ENCODE results near the gene STXBP2.

Gene STXBP2

DNA sequence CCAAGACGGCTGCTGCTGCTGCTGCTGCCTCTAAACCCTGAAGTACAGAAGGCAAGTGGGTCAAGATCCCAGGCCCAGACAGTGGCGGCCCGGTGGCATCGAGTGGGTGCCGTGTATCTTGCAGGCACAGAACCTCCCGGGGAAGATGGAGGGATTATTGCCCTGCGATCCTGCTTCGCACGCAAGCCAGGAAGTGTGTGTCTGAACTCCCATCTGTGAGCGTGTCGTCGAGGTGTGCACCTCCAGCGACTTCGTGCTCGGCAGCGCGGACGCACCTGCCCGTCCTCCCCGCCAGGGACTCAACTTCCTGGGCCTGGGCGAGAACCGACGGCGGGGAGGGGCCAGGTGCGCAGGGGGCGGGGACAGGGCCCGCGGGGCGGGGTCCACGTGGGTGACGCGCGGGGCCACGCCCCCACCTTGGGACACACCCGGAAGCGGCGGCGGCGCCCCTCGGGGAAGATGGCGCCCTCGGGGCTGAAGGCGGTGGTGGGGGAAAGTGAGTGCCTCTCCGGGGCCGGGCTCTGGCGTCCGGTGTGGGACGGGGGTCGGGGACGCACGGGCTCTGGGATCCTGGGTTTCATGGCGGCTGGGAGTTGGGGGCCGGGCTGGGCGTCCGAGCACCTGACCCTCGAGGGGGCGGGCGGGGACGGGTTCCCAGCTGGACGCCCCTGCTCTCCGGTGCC, at the start of gene STXBP2:
STXBP2 (plus strand) TSS at position 420 of the 683 bp plus-strand sequence; CDS start at position 460, 40 bp downstream.
- DNase-seq, result peak; percentile 79

DNA sequence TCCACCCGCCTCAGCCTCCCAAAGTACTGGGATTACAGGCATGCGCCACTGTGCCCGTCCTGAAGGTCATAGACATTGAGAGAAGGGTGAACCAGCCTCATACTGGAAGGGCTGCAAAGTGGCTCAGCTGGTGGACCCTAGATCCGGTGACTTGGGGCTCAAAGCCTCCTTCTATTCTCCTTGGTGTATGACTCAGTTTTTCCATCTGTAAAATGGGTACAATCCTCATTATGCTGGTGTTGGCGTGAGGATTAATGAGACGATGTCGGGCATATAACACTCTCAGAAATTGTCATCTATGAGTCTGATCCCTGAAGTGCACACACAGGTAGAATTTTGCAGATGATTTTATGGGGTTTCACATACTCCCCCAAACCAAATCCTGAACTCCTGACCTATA, 47.1 kb upstream of the STXBP2 start:
- no peak for DNase-seq

DNA sequence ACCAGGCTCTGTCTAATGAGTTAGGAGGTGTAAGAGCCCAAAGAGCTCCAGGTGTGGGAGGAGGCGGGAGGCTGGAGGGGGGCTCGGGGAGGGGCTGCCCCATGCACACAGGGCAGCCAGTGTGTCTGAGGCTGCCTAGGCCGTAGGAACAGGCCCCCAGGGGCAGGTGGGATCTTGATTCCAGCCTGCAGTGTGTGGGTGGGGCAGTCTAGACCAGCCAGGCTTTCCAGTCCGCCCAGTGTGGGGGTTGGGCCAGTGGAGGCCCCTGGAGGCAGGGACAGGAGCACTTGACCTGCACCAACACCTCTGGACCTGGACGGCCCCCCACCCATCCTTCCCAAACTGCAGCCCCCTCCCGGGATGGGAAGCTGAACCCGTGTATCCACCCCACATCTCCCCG, 46.7 kb upstream of the STXBP2 start:
- DNase-seq, result no peak

DNA sequence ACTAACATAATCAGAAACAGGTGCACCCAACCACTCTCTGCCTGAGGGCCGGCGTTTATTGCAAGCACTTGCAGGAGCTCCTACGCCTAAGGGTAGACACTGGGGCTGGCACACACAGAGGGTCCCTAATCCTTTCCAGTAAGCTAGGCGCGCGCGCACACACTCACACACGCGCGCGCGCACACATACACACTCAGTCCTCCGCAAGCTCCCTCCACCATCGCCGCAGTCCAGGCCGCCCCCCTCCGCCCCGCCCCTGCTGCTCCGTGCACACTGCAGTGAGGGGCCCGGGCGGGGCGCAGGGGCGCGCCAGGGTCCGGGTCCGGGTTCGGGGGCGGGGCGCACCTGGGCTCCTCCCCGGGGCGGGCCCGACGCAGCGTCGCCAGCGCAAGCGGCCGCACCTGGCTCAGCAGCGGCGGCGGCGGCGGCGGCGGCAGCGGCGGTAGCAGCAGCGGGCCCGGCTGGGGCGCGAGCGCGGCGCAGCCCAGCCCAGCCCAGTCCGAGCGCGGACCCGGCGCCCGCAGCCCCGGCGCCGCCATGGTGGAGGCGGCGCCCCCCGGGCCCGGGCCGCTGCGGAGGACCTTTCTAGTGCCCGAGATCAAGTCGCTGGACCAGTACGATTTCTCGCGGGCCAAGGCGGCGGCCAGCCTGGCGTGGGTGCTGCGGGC, 41.3 kb upstream of the STXBP2 start, which contains the start of gene CAMSAP3:
CAMSAP3 (plus strand) TSS at position 398 of the 668 bp plus-strand sequence; CDS start at position 538, 140 bp downstream.
- peak; percentile 81 for DNase-seq

DNA sequence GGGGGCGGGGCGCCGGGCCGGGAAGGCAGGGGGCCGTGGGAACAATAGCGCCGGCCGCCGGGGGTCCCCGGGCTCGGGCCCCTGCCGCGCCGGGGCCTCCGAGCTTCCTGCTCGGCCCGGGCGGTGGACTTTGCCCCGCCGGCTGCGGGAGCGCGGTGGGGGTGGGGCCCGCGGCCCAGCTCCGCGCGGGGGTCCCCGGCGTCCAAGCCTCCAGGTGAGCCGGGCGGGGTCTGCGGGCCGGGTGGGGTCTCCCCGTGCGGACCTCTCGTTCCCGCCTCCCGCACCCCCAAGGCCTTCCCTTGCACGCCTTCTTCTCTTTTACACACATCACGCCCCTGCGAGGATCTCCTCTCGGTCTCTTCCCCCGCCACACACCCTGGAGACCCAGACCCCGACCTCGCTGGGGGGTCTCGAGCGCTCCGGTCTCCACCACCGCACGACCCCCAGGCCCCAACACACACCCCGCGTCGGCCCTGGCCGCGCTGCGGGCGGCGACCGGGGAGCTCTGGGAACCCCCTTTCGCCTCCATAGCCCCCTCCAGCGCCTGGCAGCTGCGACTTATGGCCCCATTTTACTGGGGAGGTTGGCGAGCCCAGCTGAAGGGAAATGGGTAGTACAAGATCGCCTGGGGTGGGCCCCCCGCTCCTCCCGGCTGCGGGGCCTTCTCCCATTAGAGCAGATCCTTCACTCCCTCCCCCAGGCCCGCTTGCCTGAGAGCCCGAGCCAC, 40.5 kb upstream of the STXBP2 start:
- DNase-seq, result no peak

DNA sequence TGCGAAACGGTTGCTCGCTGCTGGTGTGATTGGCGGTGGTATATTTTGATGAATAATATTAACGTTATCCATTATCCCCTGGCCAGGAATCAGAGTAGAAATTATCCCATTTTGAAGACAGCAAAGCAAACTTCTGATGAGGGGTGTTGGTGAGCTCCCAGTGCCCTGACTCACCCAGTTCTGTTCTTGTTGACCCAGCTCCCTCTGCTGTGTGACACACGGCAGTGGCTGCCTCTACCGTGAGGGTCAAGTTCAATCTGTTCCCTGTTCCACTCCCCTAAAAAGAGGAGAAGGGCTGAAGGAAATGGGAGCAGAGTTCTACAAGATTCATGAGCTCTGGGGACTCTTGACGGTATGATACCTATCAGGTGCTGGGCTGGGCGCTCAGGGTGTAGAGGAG, 39.2 kb upstream of the STXBP2 start:
- no peak for DNase-seq

DNA sequence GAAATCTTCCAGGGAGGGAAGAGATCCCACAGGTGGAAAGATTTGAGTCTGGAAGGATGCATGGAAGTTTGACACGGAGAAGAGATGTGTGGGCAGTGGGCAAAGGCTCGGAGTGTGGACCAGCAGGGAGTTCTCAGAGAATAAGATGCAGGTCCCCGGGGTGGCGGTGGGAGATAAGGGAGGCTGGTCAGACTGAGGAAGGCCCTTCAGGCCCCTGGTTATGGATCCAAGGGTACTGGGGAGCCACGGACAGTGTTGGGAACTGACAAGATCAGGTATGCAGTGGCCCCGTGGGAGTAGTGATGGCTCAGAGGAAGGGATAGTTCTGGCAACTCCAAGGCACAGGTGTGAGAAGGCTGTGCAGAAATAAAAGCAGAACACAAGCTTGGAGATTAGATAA, 38.7 kb upstream of the STXBP2 start:
- DNase-seq, result no peak

DNA sequence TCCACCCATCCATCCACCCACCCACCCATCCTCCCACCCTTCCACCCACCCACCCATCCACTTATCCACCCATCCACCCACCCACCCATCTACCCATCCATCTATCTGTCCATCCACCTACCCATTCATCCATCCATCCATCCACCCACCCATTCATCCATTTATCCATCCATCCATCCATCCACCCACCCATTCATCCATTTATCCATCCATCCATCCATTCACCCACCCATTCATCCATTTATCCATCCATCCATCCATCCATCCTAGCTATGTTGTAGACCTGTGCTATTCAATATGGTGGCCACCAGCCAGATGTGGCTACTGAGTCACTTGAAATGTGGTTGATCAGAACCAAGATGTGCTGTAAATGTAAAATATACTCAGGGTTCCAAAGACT, 36.2 kb upstream of the STXBP2 start:
- DNase-seq, result no peak

DNA sequence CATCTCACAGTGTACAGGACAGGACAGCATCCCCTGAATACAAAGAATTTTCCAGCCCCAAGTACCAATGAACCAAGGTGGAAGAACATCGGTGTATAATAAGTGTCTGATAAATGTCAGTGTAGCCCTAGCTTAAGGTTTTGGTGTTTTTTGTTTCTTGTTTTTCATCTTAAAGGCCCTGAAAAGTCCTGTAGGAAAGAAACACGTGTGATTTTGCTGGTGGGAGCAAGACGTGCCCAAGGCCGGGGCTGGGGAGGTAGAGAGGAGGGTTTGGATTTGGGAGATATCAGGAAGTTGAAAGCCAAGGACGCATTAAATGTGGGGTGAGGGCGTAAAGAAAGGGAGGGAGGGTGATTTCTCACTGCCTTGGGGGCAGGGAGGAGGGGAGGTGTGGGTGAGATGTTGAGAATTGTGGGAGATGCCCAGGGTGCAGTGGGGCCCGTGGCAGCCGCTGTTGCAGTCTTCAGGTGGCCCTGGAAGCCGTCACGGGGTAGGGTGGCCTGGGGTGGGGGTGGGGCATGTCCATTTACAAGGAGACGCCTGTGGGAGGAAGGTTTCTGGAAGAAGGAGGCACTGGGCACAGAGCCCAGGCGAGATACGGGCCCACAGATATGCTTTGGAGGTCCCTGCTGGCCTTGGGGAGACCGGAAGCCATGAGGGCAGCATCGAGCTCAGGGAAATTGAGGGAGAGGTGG, 34.5 kb upstream of the STXBP2 start:
- no peak for DNase-seq

DNA sequence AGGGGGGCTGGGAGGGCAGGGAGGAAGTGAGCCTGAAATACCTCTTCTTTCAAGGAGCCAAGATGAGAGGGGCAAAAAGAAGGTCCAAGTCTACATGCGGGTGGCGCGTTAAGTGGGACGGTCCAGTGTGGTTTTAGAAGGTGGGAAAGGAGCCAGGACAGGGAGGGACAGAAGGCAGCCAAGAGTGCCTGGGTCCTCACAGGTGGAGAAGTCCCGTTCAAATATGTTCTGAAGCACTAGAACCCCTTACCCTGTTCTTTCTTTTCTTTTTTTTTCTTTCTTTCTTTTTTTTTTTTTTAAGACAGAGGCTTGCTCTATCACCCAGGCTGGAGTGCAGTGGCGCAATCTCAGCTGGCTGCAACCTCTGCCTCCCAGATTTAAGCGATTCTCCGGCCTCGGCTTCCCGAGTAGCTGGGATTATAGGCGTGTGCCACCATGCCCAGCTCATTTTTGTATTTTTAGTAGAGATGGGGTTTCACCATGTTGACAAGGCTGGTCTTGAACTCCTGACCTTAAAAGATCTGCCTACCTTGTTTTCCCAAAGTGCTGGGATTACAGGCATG, 33.9 kb upstream of the STXBP2 start:
- DNase-seq, result no peak

DNA sequence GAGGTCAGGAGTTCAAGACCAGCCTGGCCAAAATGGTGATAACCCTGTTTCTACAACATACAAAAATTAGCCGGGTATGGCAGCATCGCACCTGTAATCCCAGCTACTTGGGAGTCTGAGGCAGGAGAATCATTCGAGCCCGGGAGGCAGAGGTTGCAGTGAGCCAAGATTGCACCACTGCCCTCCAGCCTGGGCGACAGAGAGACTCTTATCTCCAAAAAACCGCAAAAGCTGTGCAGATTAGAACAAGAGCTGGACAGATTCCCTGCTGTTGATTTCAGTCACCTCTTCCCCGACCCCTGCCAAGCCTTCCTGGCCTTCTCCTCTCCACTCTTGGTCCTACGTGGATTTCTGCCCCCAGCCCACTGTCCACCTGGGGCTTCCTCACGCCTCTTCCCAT, 33.0 kb upstream of the STXBP2 start:
- no peak for DNase-seq

DNA sequence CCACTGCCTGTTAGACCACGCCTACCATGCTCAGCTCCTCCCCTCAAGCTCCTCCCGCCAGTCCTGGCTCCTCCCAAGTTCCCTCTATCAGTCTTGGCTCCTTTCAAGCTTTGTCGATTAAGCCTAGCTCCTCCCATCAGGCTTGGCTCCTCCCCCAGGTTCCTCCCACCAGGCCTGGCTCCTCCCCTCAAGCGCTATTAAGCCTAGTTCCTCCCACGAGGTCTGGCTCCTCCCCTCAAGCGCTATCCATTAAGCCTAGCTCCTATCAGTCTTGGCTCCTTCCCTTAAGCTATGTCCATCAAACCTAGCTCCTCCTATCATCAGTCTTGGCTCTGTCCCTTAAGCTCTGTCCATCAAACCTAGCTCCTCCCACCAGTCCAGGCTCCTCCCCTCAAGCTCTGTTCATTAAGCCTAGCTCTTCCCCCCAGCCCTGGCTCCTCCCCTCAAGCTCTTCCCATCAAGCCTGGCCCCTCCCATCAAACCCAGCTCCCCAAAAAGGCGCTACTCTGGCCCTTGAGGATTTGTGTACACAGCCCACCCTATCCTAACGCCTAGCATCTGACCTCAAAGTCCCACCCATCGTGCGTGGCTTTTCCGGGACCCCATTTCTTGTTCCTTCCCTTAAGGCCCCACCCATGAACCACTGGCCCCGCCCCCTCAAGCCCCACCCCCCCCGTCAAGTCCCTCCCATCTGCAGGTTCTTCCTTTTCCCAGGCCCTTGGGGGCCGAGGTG, 31.3 kb upstream of the STXBP2 start:
- no peak for DNase-seq

DNA sequence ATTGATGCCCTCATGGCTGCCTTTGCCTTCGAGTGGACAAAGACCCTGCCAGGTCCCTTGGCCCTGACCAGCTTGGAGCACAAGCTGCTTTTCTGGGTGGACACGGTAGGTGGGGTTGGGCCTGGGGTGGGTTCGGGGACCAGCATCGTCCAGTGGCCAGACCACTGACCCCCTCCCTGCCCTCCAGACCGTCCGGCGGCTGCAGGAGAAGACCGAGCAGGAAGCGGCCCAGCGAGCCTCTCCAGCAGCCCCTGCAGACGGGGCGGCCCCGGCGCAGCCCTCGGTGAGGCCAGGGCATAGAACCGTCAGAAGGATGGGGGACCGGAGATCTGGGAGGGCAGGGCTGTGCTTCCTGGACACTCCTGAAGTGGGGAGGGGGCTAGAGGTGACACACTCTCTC, 30.6 kb upstream of the STXBP2 start:
- DNase-seq, result no peak

DNA sequence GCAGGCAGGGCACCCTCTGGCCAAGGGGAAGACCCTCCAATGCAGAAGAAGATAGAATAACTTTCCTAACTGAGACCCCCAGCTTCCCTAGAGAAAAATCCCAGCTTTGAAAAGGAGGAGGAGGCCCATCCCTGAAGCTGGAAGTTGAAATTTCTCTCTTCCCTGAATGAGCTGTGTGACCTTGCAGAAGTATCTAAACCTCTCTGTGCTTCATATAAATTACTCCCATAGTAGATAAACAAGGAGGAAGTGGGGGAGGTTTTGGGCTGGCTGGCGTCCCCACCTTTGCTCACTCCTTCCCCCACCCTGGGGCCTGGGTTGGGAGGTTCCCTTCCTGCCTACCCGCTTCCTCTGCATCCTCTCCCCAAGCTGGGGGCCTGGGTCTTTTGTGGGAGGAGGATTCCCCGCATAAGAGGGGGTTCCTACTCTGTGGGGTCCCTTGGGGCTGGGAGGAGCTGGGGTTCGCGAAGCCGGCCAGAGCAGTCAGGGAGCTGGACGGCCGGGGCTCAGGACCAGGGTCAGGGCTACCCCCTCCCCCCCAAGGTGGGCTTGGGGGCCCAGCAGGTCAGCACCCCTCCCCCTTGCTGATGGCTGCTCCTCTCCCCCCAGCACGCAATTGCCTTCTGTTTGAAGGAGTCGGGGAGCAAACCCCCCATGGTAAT, 29.6 kb upstream of the STXBP2 start:
- no peak for DNase-seq

DNA sequence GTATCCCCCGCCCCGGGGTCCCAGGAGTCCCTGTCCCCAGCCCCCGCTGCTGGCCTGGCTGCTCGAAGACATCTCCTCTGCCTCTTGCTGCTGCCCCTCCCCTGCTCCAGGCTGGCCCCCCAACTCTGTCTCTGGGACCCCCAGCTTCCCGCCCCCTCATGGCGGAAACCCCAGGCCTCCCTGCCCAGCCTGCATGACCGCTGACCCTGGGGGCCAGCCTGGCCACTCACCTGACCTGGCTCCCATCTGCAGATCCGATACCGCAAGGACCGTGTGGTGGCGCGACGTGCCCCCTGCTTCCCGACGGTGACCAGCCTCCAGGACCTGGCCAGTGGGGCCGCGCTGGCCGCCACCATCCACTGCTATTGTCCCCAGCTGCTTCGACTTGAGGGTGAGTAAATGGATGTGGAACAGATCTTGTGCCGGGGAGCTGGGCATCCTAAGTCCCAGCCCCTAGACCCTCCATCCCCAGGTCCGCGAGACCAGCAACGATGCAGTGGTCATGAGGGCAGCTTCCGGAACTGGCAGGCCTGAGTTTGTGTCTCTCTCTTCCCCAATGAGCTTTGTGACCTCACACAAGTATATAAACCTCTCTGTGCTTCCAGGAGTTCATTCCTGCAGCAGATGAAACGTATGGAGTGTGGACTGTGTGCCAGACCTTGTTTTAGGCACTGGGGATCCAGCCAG, 28.9 kb upstream of the STXBP2 start:
- no peak for DNase-seq

DNA sequence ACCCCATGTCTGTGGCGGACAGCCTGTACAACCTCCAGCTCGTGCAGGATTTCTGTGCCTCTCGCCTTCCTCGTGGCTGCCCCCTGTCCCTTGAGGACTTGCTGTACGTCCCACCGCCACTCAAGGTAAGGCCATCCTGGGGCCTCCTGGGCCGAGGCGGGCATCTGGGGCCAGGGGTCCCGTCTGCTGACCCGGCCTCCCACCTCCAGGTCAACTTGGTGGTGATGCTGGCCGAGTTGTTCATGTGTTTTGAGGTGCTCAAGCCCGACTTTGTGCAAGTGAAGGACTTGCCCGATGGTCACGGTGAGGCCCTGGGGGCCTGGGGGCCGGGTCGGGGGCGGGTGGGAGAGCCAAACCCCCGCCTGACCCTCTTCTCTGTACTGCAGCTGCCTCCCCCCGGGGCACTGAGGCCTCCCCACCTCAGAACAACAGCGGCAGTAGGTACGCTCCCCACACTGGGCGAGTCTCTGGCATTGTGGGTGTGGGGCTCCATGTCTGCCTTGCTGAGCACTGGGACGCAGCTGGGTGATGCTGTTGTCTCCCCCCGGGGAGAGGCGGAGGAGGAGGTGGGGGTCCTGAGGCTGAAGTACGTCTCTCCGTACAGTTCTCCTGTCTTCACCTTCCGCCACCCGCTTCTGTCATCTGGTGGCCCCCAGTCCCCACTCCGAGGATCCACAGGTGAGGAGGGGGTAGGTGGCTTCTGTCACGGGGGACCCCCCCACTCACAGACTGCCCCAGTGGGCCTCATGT, 26.2 kb upstream of the STXBP2 start:
- DNase-seq, result no peak

DNA sequence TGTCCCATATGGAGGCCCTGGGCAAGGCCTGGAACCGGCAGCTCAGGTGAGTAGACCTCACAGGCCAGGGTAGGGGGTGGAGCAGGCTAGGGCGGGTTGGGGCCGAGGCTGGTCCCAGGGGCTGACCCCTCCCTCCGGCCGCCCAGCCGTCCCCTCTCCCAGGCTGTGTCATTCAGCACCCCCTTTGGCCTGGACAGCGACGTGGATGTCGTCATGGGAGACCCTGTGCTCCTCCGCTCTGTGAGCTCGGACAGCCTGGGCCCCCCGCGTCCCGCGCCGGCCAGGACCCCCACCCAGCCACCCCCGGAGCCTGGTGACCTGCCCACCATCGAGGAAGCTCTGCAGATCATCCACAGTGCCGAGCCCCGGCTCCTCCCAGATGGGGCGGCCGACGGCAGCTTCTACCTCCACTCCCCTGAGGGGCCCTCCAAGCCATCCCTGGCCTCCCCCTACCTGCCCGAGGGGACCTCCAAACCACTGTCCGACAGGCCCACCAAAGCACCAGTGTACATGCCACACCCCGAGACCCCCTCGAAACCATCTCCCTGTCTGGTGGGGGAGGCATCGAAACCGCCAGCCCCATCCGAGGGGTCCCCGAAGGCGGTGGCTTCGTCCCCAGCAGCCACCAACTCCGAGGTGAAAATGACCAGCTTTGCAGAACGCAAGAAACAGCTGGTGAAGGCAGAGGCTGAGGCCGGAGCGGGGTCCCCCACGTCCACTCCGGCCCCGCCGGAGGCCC, 25.2 kb upstream of the STXBP2 start:
- DNase-seq, result no peak

DNA sequence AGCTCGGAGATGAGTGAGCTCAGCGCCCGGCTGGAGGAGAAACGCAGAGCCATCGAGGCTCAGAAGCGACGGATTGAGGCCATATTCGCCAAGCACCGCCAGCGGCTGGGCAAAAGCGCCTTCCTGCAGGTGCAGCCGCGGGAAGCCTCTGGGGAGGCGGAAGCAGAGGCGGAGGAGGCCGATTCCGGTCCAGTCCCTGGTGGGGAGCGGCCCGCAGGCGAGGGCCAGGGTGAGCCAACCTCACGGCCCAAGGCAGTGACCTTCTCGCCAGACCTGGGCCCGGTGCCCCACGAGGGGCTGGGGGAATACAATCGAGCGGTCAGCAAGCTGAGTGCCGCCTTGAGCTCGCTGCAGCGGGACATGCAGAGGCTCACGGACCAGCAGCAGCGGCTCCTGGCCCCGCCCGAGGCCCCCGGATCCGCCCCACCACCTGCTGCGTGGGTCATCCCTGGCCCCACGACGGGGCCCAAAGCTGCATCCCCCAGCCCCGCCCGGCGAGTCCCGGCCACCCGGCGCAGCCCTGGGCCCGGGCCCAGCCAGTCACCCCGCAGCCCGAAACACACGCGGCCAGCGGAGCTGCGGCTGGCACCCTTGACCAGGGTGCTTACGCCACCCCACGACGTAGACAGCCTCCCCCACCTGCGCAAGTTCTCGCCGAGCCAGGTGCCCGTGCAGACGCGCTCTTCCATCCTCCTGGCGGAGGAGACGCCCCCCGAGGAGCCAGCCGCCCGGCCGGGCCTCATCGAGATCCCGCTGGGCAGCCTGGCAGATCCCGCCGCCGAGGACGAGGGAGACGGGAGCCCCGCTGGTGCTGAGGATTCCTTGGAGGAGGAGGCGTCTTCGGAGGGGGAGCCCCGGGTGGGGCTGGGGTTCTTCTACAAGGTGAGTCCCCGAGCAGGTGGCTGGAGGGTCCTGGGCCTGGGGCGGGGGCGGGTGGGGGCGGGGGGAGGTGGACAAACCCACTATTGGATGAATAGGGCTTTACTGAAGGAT, 24.3 kb upstream of the STXBP2 start:
- no peak for DNase-seq
